PC-9 (cell line): ENCODE results near the gene ELAVL4.

ENCODE experiments used
- EZH2 ChIP-seq: fragments of 200-600 bp; sonication (generic); IDR thresholded peaks from 2 replicates; pipeline ENCODE4 v1.8.0; 2017; ENCODE audit warnings: antibody characterized with exemption, low read depth
- TF ChIP-seq, protein P1 (sequence below): fragments of 200-600 bp; sonication (generic); conservative IDR thresholded peaks from 2 replicates; pipeline ENCODE4 v1.6.1; 2017; ENCODE audit warnings: mixed run types, antibody characterized with exemption, mild to moderate bottlenecking, moderate library complexity

DNA sequence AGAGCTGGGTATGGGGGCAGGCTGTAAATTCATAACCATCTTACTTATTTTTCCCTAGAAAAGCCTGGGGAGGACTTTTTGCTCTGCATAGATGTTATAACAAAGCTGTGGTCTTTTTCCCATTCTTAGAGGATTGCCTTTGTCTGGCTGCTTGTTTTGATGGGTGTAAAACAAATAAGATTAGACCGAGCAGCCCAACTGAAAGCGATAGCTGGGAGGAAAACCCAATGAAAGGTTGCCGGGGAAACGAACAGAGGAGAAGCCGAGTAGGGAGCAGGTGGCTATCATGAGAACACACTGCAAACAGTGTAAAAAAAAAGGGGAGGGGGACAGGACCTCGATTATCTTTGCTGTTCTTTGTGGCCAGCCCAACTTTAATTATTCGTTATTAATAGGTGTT is 1.9 kb downstream of the ELAVL4 start:
- TF ChIP-seq, protein P1, sequence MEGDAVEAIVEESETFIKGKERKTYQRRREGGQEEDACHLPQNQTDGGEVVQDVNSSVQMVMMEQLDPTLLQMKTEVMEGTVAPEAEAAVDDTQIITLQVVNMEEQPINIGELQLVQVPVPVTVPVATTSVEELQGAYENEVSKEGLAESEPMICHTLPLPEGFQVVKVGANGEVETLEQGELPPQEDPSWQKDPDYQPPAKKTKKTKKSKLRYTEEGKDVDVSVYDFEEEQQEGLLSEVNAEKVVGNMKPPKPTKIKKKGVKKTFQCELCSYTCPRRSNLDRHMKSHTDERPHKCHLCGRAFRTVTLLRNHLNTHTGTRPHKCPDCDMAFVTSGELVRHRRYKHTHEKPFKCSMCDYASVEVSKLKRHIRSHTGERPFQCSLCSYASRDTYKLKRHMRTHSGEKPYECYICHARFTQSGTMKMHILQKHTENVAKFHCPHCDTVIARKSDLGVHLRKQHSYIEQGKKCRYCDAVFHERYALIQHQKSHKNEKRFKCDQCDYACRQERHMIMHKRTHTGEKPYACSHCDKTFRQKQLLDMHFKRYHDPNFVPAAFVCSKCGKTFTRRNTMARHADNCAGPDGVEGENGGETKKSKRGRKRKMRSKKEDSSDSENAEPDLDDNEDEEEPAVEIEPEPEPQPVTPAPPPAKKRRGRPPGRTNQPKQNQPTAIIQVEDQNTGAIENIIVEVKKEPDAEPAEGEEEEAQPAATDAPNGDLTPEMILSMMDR = no peak
- TF ChIP-seq EZH2 = no peak
